Mammary epithelial cell (primary cell): Measurements from ENCODE around the gene DOCK10.

Experiments used
- CTCF ChIP-seq, 2 donors: IDR thresholded peaks in 1 of 2; conservative IDR thresholded peaks in 1 of 2; 2 replicates each; pipeline ENCODE4 v1.5.1; 2011 to 2012; ENCODE audit warnings: inconsistent platforms in 2 of 2, low read length in 2 of 2, mild to moderate bottlenecking in 2 of 2, control low read depth in 1 of 2, low read depth in 1 of 2; ENCODE audit not compliant: insufficient read depth in 1 of 2; ENCODE audit errors: extremely low read depth in 1 of 2
- EZH2 ChIP-seq: IDR thresholded peaks from 2 replicates; pipeline ENCODE4 v1.6.1; 2012; ENCODE audit warnings: low read length, inconsistent platforms, borderline replicate concordance

- TF ChIP-seq CTCF (conservative IDR thresholded peaks at IDR 0.05 in 1 of 2, IDR thresholded peaks at IDR 0.05 in 1 of 2; ENCODE audit: extremely low read depth in 1 of 2, insufficient read depth in 1 of 2, low read depth in 1 of 2, low read length in 2 of 2) (no peak), EZH2 (no peak)
These were observed 181.5 kb downstream of the DOCK10 start for GRCh38 chr2:224860786-224861185.
